K562 (cell line): ENCODE results near the gene SPPL2C. TPM values are rescaled to one million over a fixed set of nuclear protein-coding genes. Genes with fewer than 3 reads are reported as not detected.

Experiments used
- ATAC-seq: fragments of 200-7000 bp; cut with Tn5 transposase; 3 replicates; pipeline ENCODE4 v1.9.1; 2020; ENCODE audit warnings: moderate library complexity
- BruUV-seq: library from RNA; stranded (reverse); fragments of 400-500 nt; replicated peaks from 2 replicates; lab custom pipeline; 2021; lab: Mats Ljungman, UMichigan
- CTCF ChIA-PET: fragments of 300-600 bp; formaldehyde crosslinking; extraction: SDS; loops from one replicate; lab custom pipeline; 2021; ENCODE audit warnings: low intra/inter-chr PET ratio; lab: Yijun Ruan, JAX
- POLR2A ChIA-PET: fragments of 300-600, 350-650 bp; sonication (Branson Sonifier 250); formaldehyde crosslinking; extraction: SDS; loops from one replicate; lab custom pipeline; 2021; ENCODE audit warnings: antibody characterized with exemption, inconsistent platforms; lab: Yijun Ruan, JAX
- DNase-seq, 4 experiments: peaks; one replicate each; pipeline versions ENCODE4 v3.0.0 to v3.0.0-alpha.2; 2011 to 2018; ENCODE audit warnings: low spot score in 3 of 4, mixed read lengths in 3 of 4; ENCODE audit errors: extremely low read depth in 1 of 4
- FAIRE-seq: peaks from 2 replicates; lab custom pipeline; 2011; peaks lifted over from hg19 to GRCh38; lab: Jason Lieb, UNC
- H2AFZ ChIP-seq: 2 replicates; pipeline ENCODE4 v1.6.0; 2011; ENCODE audit warnings: low read depth, low read length, control low read depth, inconsistent platforms
- H3K27ac ChIP-seq: fragments of 200-600 bp; 3 replicates; pipeline ENCODE4 v1.8.0; 2011; ENCODE audit warnings: low read depth, mild to moderate bottlenecking, control low read depth, inconsistent platforms, low read length, moderate library complexity, mixed read lengths; ENCODE audit errors: extremely low read depth
- H3K27me3 ChIP-seq, 2 experiments: fragments of 300-600 bp in 1 of 2; 2 replicates in 1 of 2; 3 replicates in 1 of 2; pipeline versions ENCODE4 v1.6.0 to v1.8.0; 2011; ENCODE audit warnings: inconsistent platforms in 2 of 2, low read length in 2 of 2, mild to moderate bottlenecking in 1 of 2, mixed read lengths in 1 of 2, moderate library complexity in 1 of 2; ENCODE audit not compliant: control insufficient read depth in 2 of 2, insufficient read depth in 2 of 2
- H3K36me3 ChIP-seq: fragments of 300-600 bp; 3 replicates; pipeline ENCODE4 v1.8.0; 2011; ENCODE audit warnings: mild to moderate bottlenecking, low read length, inconsistent platforms; ENCODE audit not compliant: control insufficient read depth, insufficient read depth
- H3K4me1 ChIP-seq, 2 experiments: fragments of 200-600 bp in 1 of 2; replicated peaks in 1 of 2; 2 replicates in 1 of 2; 3 replicates in 1 of 2; pipeline versions ENCODE4 v1.5.1 to v1.8.0; 2011; ENCODE audit warnings: inconsistent platforms in 2 of 2, low read length in 2 of 2, mild to moderate bottlenecking in 1 of 2, mixed read lengths in 1 of 2, moderate library complexity in 1 of 2; ENCODE audit not compliant: control insufficient read depth in 2 of 2, insufficient read depth in 2 of 2
- H3K4me2 ChIP-seq: 2 replicates; pipeline ENCODE4 v1.6.1; 2011; ENCODE audit warnings: low read length, control low read depth, inconsistent platforms, mixed read lengths; ENCODE audit not compliant: insufficient read depth
- H3K4me3 ChIP-seq: fragments of 200-600 bp; sonication (generic), shearing (Covaris generic); 2 replicates; pipeline ENCODE4 v1.5.1; 2016; ENCODE audit warnings: control low read depth, inconsistent platforms
- H3K79me2 ChIP-seq: fragments of 200-600 bp; 3 replicates; pipeline ENCODE4 v1.8.0; 2011; ENCODE audit warnings: low read length, inconsistent platforms; ENCODE audit not compliant: control insufficient read depth, insufficient read depth
- H3K9ac ChIP-seq, 2 experiments: 2 replicates each; pipeline versions ENCODE4 v1.6.0 to v1.6.1; 2011; ENCODE audit warnings: low read depth in 2 of 2, low read length in 2 of 2, control low read depth in 1 of 2, inconsistent platforms in 1 of 2, mild to moderate bottlenecking in 1 of 2, mixed read lengths in 1 of 2; ENCODE audit not compliant: insufficient read depth in 1 of 2
- H3K9me1 ChIP-seq: one replicate; pipeline ENCODE4 v1.6.0; 2011; ENCODE audit warnings: inconsistent platforms, mild to moderate bottlenecking, low read length, moderate library complexity; ENCODE audit not compliant: control insufficient read depth, insufficient read depth
- H3K9me3 ChIP-seq: replicated peaks from 2 replicates; pipeline ENCODE4 v1.5.1; 2011; ENCODE audit warnings: low read depth, low read length, inconsistent platforms; ENCODE audit not compliant: control insufficient read depth, insufficient read depth
- H4K20me1 ChIP-seq: replicated peaks from 2 replicates; pipeline ENCODE4 v1.6.1; 2011; ENCODE audit warnings: low read length, inconsistent platforms, mixed read lengths; ENCODE audit not compliant: control insufficient read depth, insufficient read depth
- ARID3B ChIP-seq: fragments of 250-450 bp; sonication (Bioruptor Pico); IDR thresholded peaks from 2 replicates; pipeline ENCODE4 v1.4.0; 2020; ENCODE audit warnings: borderline replicate concordance
- NRF1 ChIP-seq, 2 experiments: fragments of 450-650 bp; IDR thresholded peaks in 1 of 2; conservative IDR thresholded peaks in 1 of 2; 2 replicates each; pipeline ENCODE4 v1.6.1; 2014; ENCODE audit warnings: mild to moderate bottlenecking in 2 of 2
- WGBS: fragments of 100-300 bp; shearing (Covaris generic); methylation state at CpG from one replicate; pipeline ENCODE4 v1.1.6; 2016; ENCODE audit warnings: low coverage, mixed read lengths; ENCODE audit not compliant: insufficient coverage; ENCODE audit errors: missing lambda C conversion rate; 5-methylcytosine and 5-hydroxymethylcytosine counted together
- in situ Hi-C: fragments of 300-500 bp; cut with MboI; formaldehyde crosslinking; loops from 4 replicates; pipeline ENCODE4 v1.15.0; 2018; ENCODE audit warnings: inconsistent platforms, mixed read lengths
- intact Hi-C: fragments of 100-400 bp; cut with micrococcal nuclease; formaldehyde crosslinking; loops from 2 replicates; pipeline ENCODE4 v1.14.2; 2022
- polyA plus RNA-seq, 8 experiments: library from polyadenylated mRNA; depleted of rRNA in 4 of 8; stranded (reverse) in 5 of 8; unstranded in 3 of 8; fragments of >200 nt; fragmentation: Nextera tagmentation in 2 of 8; fragmentation: Illumina TruSeq in 1 of 8; extraction: Ambion mirVana in 2 of 8; extraction: Trizol in 1 of 8; gene quantifications; 2 replicates each; pipeline versions ENCODE4 v1.2.1 to v1.2.3, GENCODE V29; 2011 to 2014; ENCODE audit warnings: inconsistent platforms in 1 of 8, missing spikeins in 1 of 8
- total RNA-seq, 7 experiments: library from RNA; depleted of rRNA in 6 of 7; stranded (reverse); fragments of >200 nt in 6 of 7; fragmentation: Illumina TruSeq in 2 of 7; extraction: Trizol in 2 of 7; gene quantifications; 2 replicates each; pipeline versions ENCODE4 v1.2.1 to v1.2.3, GENCODE V29; 2011 to 2021; ENCODE audit warnings: low replicate concordance in 1 of 7

The SPPL2C gene
- total and polyA plus RNA-seq, 9 of the 15 experiments (the other 6 are each of a cell fraction or from before 2014, with no cell fraction given): not detected

- peak; percentile 59 to 63 for TF ChIP-seq NRF1 (conservative IDR thresholded peaks at IDR 0.05 in 1 of 2, IDR thresholded peaks at IDR 0.05 in 1 of 2)
- no peak for TF ChIP-seq ARID3B (CRISPR knock-in tag)
- TF ChIP-seq, all 486 proteins: peak for 1
- Histone ChIP-seq H3K9me1 (peaks cover 3% of the 10 kb centered on the region), H3K9me3 (no peaks in the 10 kb centered on the region), H2AFZ (no peak overlapping the region), H3K4me1 (peaks cover 0 to under 1% of the 10 kb centered on the region in 2 experiments; a peak in 2 of 5 replicates), H4K20me1 (peaks cover 6% of the 10 kb centered on the region), H3K4me3 (no peak overlapping the region), H3K36me3 (no peaks in the 10 kb centered on the region), H3K27ac (no peak overlapping the region), H3K79me2 (no peaks in the 10 kb centered on the region), H3K27me3 (peaks cover 4 to 58% of the 10 kb centered on the region in 2 experiments; a peak in 4 of 5 replicates), H3K4me2 (no peak overlapping the region), H3K9ac (no peak overlapping the region)
- ATAC-seq: no peak
- ChIA-PET CTCF (interaction anchor here (0.7 kb wide), 1 partner anchor 30 kb away, joined by 3 read pairs; no protein-coding TSS in a partner anchor), POLR2A (interaction anchor here (0.7 kb wide), 1 partner anchor 110 kb away, joined by 3 read pairs; no protein-coding TSS in a partner anchor)
- no TSS peak for BruUV-seq
- in situ Hi-C loops: loop anchor here (25.0 kb wide), 1 partner anchor 425 kb away; no protein-coding TSS in a partner anchor
- DNase-seq: no peak
- WGBS: 8% methylated on average over 9 of the region's 9 CpGs
- intact Hi-C loops: no loop called here
- no peak for FAIRE-seq
Measured at GRCh38 chr17:45837603-45838002, 7.1 kb upstream of the SPPL2C start.
